OCI-LY3 (cell line): ENCODE data around the gene EPAS1.

ENCODE experiments used
- CTCF ChIP-seq: fragments of 200-600, 300-600 bp; sonication (generic); IDR thresholded peaks from 2 replicates; pipeline ENCODE4 v1.5.1; 2014; ENCODE audit warnings: antibody characterized with exemption, low read length, low read depth
- EZH2phosphoT487 ChIP-seq: fragments of 200-600 bp; shearing (Covaris generic); IDR thresholded peaks from 2 replicates; pipeline ENCODE4 v1.6.1; 2018; ENCODE audit warnings: antibody characterized with exemption, mixed run types, low read depth

GRCh38 chr2:46435353-46435752, 138.1 kb downstream of the EPAS1 start:
- no peak for TF ChIP-seq CTCF
- TF ChIP-seq EZH2phosphoT487, result no peak
